ENCODE data around the gene SLC35F3. TPM values are rescaled to one million over a fixed set of nuclear protein-coding genes. Genes with fewer than 3 reads are reported as not detected.

The SLC35F3 gene
- polyA plus RNA-seq, 1 donor (not counting 4 experiments of a cell fraction or from before 2014, with no cell fraction given) = 13.8 TPM

GRCh38 chr1:234008591-234008990 is 104.1 kb downstream of the SLC35F3 start:
- H3K9me3 ChIP-seq (ENCODE audit: control insufficient read depth, low read depth, low read length) = no peaks in the 10 kb centered on the region
- DNase-seq (ENCODE audit: low read depth, low spot score) = no peak
- H2AFZ ChIP-seq (ENCODE audit: control insufficient read depth, low read length) = no peak overlapping the region
- no peak overlapping the region for H3K4me3 ChIP-seq (ENCODE audit: control insufficient read depth in 2 of 3, extremely low read depth in 1 of 3, insufficient read depth in 2 of 3, low read depth in 1 of 3, low read length in 3 of 3)
- H4K20me1 ChIP-seq (ENCODE audit: control insufficient read depth, extremely low read depth, insufficient read depth, low read length) = no peaks in the 10 kb centered on the region
- peaks cover 2% of the 10 kb centered on the region for H3K79me2 ChIP-seq (ENCODE audit: control insufficient read depth, insufficient read depth, low read length)
- FAIRE-seq = no peak
- H3K9me1 ChIP-seq (ENCODE audit: control insufficient read depth, extremely low read depth, insufficient read depth, low read length) = no peaks in the 10 kb centered on the region
- H3K4me1 ChIP-seq (ENCODE audit: control insufficient read depth, extremely low read depth, insufficient read depth, low read length) = no peaks in the 10 kb centered on the region
- H3K4me2 ChIP-seq (ENCODE audit: control insufficient read depth, extremely low read depth, insufficient read depth, low read depth, low read length) = no peak overlapping the region
- dilution Hi-C loops (cut with MboI; ENCODE audit: extremely low pct_ligation_motif_present, low sequenced_read_pairs) = no loop called here
- no peak overlapping the region for H3K9ac ChIP-seq (ENCODE audit: control insufficient read depth, extremely low read depth, insufficient read depth, low read length)
- TF ChIP-seq CTCF (optimal IDR thresholded peaks at IDR 0.05 in 1 of 3, IDR thresholded peaks at IDR 0.05 in 1 of 3, conservative IDR thresholded peaks at IDR 0.05 in 1 of 3; ENCODE audit: extremely low read depth in 1 of 3, insufficient read depth in 2 of 3, low read length in 3 of 3) (no peak), EZH2 (IDR thresholded peaks at IDR 0.05; ENCODE audit: low read length) (no peak)
- no peaks in the 10 kb centered on the region for H3K27me3 ChIP-seq (ENCODE audit: control insufficient read depth, extremely low read depth, insufficient read depth, low read length)
- H3K36me3 ChIP-seq (ENCODE audit: control insufficient read depth in 2 of 2, extremely low read depth in 1 of 2, insufficient read depth in 2 of 2, low read length in 2 of 2) = no peaks in the 10 kb centered on the region
- no peak overlapping the region for H3K27ac ChIP-seq (ENCODE audit: control insufficient read depth, insufficient read depth, low read length)

- Histone ChIP-seq H3K36me3 (ENCODE audit: control insufficient read depth in 2 of 2, extremely low read depth in 1 of 2, insufficient read depth in 2 of 2, low read length in 2 of 2) (no peaks in the 10 kb centered on the region), H3K9ac (ENCODE audit: control insufficient read depth, extremely low read depth, insufficient read depth, low read length) (no peak overlapping the region), H3K9me1 (ENCODE audit: control insufficient read depth, extremely low read depth, insufficient read depth, low read length) (no peaks in the 10 kb centered on the region), H2AFZ (ENCODE audit: control insufficient read depth, low read length) (no peak overlapping the region), H3K4me1 (ENCODE audit: control insufficient read depth, extremely low read depth, insufficient read depth, low read length) (no peaks in the 10 kb centered on the region), H4K20me1 (ENCODE audit: control insufficient read depth, extremely low read depth, insufficient read depth, low read length) (no peaks in the 10 kb centered on the region), H3K27ac (ENCODE audit: control insufficient read depth, insufficient read depth, low read length) (no peak overlapping the region), H3K9me3 (ENCODE audit: control insufficient read depth, low read depth, low read length) (no peaks in the 10 kb centered on the region), H3K4me3 (ENCODE audit: control insufficient read depth in 2 of 3, extremely low read depth in 1 of 3, insufficient read depth in 2 of 3, low read depth in 1 of 3, low read length in 3 of 3) (no peak overlapping the region), H3K4me2 (ENCODE audit: control insufficient read depth, extremely low read depth, insufficient read depth, low read depth, low read length) (no peak overlapping the region), H3K79me2 (ENCODE audit: control insufficient read depth, insufficient read depth, low read length) (peaks cover 2% of the 10 kb centered on the region), H3K27me3 (ENCODE audit: control insufficient read depth, extremely low read depth, insufficient read depth, low read length) (no peaks in the 10 kb centered on the region)
- dilution Hi-C loops (cut with MboI; ENCODE audit: extremely low pct_ligation_motif_present, low sequenced_read_pairs) = no loop called here
- FAIRE-seq (no peak), DNase-seq (ENCODE audit: low read depth, low spot score) (no peak)
- TF ChIP-seq EZH2 (IDR thresholded peaks at IDR 0.05; ENCODE audit: low read length) = no peak
- no peak for TF ChIP-seq CTCF (optimal IDR thresholded peaks at IDR 0.05 in 1 of 3, IDR thresholded peaks at IDR 0.05 in 1 of 3, conservative IDR thresholded peaks at IDR 0.05 in 1 of 3; ENCODE audit: extremely low read depth in 1 of 3, insufficient read depth in 2 of 3, low read length in 3 of 3)
Observed at GRCh38 chr1:234009668-234010067, 105.2 kb downstream of the SLC35F3 start.
